KBM-7 (cell line): ENCODE data around the gene TEN1.
A peak's percentile ranks its signal among the peaks of the same experiment; 100 is the strongest.

Experiments used
- DNase-seq: peaks from one replicate; pipeline ENCODE4 v3.0.0-alpha.2; 2015
- in situ Hi-C: fragments of 300-500 bp; cut with MboI; formaldehyde crosslinking; loops from 2 replicates; pipeline ENCODE4 v1.14.3; 2020; ENCODE audit warnings: low sequenced_read_pairs, low pct_unique_long_range_greater_than_20kb, mixed read lengths

The TEN1 gene

GRCh38 chr17:76002100-76002499, 23.1 kb downstream of the TEN1 start:
- no peak for DNase-seq
- in situ Hi-C loops: loop anchor here (25.0 kb wide), 1 partner anchor 285 kb away; no protein-coding TSS in a partner anchor

- in situ Hi-C loops: loop anchor here (25.0 kb wide), 1 partner anchor 283 kb away; no protein-coding TSS in a partner anchor
- DNase-seq: no peak
These were observed 24.9 kb downstream of the TEN1 start for GRCh38 chr17:76003915-76004314.

GRCh38 chr17:76004750-76005262, 25.8 kb downstream of the TEN1 start:
- in situ Hi-C loops: loop anchor here (25.0 kb wide), 1 partner anchor 282 kb away; no protein-coding TSS in a partner anchor
- DNase-seq: no peak

DNA sequence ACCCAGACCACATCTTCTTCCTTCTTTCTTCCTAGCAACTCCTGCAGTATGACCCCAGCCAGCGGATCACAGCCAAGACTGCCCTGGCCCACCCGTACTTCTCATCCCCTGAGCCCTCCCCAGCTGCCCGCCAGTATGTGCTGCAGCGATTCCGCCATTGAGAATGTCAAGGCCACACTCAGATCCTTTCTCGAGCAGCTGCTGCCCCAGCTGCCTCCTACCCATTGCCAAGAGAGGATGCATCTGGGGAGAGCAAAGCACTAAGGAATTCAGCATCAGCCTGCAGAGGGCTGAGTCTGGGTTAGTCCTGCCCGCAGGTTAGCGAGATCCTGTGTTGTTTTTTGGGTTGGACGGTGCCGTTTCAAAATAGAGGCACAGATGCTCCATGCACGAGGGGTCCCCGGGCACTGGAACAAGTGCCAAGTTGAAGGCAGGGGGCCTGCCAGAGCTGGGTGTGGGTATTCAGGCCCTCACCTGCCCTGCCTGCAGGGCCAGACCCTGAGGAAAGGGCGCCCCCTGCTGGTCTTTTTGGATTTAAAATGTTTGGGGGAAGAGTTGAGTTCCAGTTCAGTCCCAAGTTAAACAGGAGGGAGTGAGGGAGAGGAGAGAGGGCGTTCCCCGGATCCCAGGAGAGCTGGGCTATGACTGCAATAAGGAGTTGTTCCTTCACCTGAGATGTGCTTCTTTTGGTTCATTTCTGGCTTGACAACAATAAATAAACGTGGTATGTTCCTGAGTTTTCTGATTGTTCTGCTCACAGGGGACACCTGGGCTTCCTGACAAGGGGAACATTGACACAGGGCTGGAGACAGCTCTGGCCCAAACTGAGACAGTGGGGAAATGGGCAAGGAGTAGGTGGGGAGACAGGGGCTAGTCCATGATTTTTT, 26.5 kb downstream of the TEN1 start:
- DNase-seq: peak; percentile 82
- in situ Hi-C loops: loop anchor here (25.0 kb wide), 1 partner anchor 282 kb away; no protein-coding TSS in a partner anchor

GRCh38 chr17:76007131-76007849, 28.2 kb downstream of the TEN1 start:
- in situ Hi-C loops: loop anchor here (25.0 kb wide), 1 partner anchor 280 kb away; no protein-coding TSS in a partner anchor
- no peak for DNase-seq

GRCh38 chr17:76007850-76008165, 28.8 kb downstream of the TEN1 start:
- DNase-seq: no peak
- in situ Hi-C loops: loop anchor here (25.0 kb wide), 1 partner anchor 279 kb away; no protein-coding TSS in a partner anchor

GRCh38 chr17:76008208-76008607, 29.2 kb downstream of the TEN1 start:
- in situ Hi-C loops: loop anchor here (25.0 kb wide), 1 partner anchor 279 kb away; no protein-coding TSS in a partner anchor
- no peak for DNase-seq

GRCh38 chr17:76008630-76009425, 29.8 kb downstream of the TEN1 start:
- in situ Hi-C loops: loop anchor here (25.0 kb wide), 1 partner anchor 278 kb away; no protein-coding TSS in a partner anchor
- no peak for DNase-seq

GRCh38 chr17:76009447-76009846, 30.4 kb downstream of the TEN1 start:
- DNase-seq: no peak
- in situ Hi-C loops: loop anchor here (25.0 kb wide), 1 partner anchor 278 kb away; no protein-coding TSS in a partner anchor

GRCh38 chr17:76009969-76010661, 31.1 kb downstream of the TEN1 start:
- in situ Hi-C loops: loop anchor here (25.0 kb wide), 1 partner anchor 277 kb away; no protein-coding TSS in a partner anchor
- no peak for DNase-seq

GRCh38 chr17:76011951-76012350, 32.9 kb downstream of the TEN1 start:
- no peak for DNase-seq
- in situ Hi-C loops: loop anchor here (25.0 kb wide), 1 partner anchor 275 kb away; no protein-coding TSS in a partner anchor

DNA sequence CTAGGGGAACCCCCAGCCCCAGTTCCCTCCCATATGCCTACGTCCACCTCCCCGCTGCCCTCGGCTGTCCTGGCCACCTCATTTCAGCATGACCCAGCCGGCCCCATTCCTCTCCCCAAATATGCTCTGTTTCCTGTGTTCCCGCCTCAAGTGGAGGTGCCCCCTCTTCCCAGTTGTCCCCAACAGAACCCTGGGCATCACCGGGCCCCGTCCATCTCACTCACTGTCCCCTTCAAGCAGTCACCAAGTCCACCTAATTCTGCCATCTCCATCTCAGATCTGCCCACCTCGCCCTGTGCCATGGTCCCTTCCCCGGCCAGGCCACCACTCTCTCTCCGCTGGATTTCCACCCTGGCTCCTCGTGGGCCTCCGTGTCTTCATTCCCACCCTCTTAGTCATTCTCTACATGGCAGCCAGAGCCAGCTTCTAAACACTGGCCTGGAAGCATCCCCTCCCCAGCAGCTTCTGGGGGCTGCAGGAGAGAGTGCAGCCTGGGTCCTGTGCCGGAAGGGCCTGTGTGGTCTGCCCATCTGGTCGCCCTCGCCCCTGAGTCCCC, 34.4 kb downstream of the TEN1 start:
- in situ Hi-C loops: loop anchor here (25.0 kb wide), 1 partner anchor 274 kb away; no protein-coding TSS in a partner anchor
- no peak for DNase-seq

DNA sequence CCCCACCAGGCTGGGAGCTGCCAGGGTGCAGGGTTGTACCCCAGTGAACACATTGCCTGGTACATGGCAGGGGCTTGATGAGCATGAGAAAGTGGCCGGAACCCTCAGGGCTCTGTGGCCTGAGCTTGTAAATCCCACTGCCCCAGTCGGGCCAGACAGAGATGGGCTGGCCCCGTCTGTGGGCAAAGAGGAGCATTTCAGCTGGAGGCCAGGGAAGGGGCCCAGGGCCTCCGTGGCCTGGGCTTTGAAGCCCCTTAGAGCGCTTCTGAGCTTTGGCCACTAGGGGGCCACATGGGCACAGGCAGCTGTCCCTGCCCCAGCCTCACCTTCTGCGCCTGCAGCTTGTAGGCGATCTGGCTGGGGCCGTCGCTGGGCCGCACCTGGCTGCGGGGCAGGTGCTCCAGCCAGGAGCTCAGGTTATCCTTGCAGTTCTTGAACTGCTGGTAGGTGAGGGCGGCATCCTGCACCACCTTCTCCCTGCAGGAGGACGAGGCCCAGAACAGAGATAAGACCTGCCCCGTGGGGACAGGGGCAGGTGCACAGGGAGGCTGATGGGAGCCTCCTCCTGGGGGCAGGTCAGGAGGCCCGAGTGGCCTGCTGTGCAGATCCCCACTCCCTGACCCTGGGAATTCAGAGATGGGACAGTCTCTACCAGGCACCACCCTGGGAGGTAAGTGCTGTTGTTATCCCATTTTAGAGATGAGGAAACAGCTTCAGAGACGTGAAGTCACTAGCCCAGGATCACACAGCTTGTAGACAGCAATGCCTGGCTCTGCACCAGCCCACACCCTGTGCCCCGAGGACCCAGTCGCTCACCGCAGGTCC, 35.3 kb downstream of the TEN1 start:
- in situ Hi-C loops: loop anchor here (25.0 kb wide), 1 partner anchor 273 kb away; no protein-coding TSS in a partner anchor
- peak; percentile 81 for DNase-seq

- DNase-seq: no peak
These were observed 35.9 kb downstream of the TEN1 start for GRCh38 chr17:76014925-76015261.

GRCh38 chr17:76017481-76018339, 38.7 kb downstream of the TEN1 start:
- in situ Hi-C loops: loop anchor here (25.0 kb wide), 1 partner anchor 270 kb away; no protein-coding TSS in a partner anchor
- no peak for DNase-seq

More at GRCh38 chr17:76014925-76015261, 35.9 kb downstream of the TEN1 start:
- in situ Hi-C loops: loop anchor here (25.0 kb wide), 1 partner anchor 272 kb away; no protein-coding TSS in a partner anchor

- DNase-seq: no peak
- in situ Hi-C loops: loop anchor here (25.0 kb wide), 1 partner anchor 269 kb away; no protein-coding TSS in a partner anchor
These were observed 39.3 kb downstream of the TEN1 start for GRCh38 chr17:76018340-76018680.
